Vagina (tissue), 2 donors: ENCODE data around the gene IMMP2L. TPM values are rescaled to one million over a fixed set of nuclear protein-coding genes. Genes with fewer than 3 reads are reported as not detected.

Source experiments
- DNase-seq, 2 donors: peaks; one replicate each; pipeline ENCODE4 v3.0.0-alpha.2; 2017; ENCODE audit errors: extremely low spot score in 2 of 2
- H3K27ac ChIP-seq: fragments of 200-600 bp; sonication (generic); one replicate; pipeline ENCODE4 v1.5.1; 2019
- H3K27me3 ChIP-seq: fragments of 200-600 bp; sonication (generic); one replicate; pipeline ENCODE4 v1.5.1; 2019
- H3K36me3 ChIP-seq, 2 donors: fragments of 200-600 bp; sonication (generic); one replicate each; pipeline ENCODE4 v1.5.1; 2017 to 2019
- H3K4me1 ChIP-seq: fragments of 200-600 bp; sonication (generic); one replicate; pipeline ENCODE4 v1.5.1; 2019
- H3K4me3 ChIP-seq, 2 donors: fragments of 200-600 bp; sonication (generic); 1 replicate in 1 of 2; 2 replicates in 1 of 2; pipeline ENCODE4 v1.5.1; 2016 to 2019
- H3K9me3 ChIP-seq: fragments of 200-600 bp; sonication (generic); one replicate; pipeline ENCODE4 v1.5.1; 2019
- CTCF ChIP-seq, 3 experiments: fragments of 450-650 bp in 2 of 3; fragments of 200-600 bp in 1 of 3; sonication (generic) in 1 of 3; IDR thresholded peaks; one replicate each; pipeline ENCODE4 v1.5.1; 2017 to 2019; ENCODE audit warnings: antibody characterized with exemption in 3 of 3, mild to moderate bottlenecking in 2 of 3, moderate library complexity in 2 of 3
- POLR2A ChIP-seq, 2 donors: fragments of 450-650 bp; IDR thresholded peaks; one replicate each; pipeline ENCODE4 v1.6.1; 2017; ENCODE audit warnings: antibody characterized with exemption in 2 of 2, mild to moderate bottlenecking in 2 of 2, moderate library complexity in 2 of 2
- POLR2AphosphoS5 ChIP-seq, 2 donors: sonication (generic); formaldehyde crosslinking; IDR thresholded peaks; one replicate each; pipeline ENCODE4 v1.9.0; 2017; ENCODE audit warnings: antibody characterized with exemption in 2 of 2, mild to moderate bottlenecking in 2 of 2, low read depth in 1 of 2; ENCODE audit not compliant: insufficient read depth in 1 of 2
- intact Hi-C: fragments of 100-400 bp; cut with DNase I; formaldehyde crosslinking; loops from one replicate; pipeline ENCODE4 v1.15.1; 2023
- total RNA-seq: library from RNA; depleted of rRNA; stranded (reverse); fragments of >200 nt; gene quantifications from one replicate; pipeline ENCODE4 v1.2.3, GENCODE V29; 2016

IMMP2L gene
- total RNA-seq, 1 donor from 2014 or later = 13.3 TPM

GRCh38 chr7:111517549-111517951, 44.7 kb downstream of the IMMP2L start:
- Histone ChIP-seq H3K27ac (no peak overlapping the region), H3K27me3 (no peaks in the 10 kb centered on the region), H3K4me1 (no peaks in the 10 kb centered on the region), H3K9me3 (peaks cover 3% of the 10 kb centered on the region), H3K4me3 (no peak overlapping the region), H3K36me3 (peaks cover 0 to 7% of the 10 kb centered on the region in 2 donors)
- no peak for TF ChIP-seq POLR2AphosphoS5 (IDR thresholded peaks at IDR 0.05; ENCODE audit: insufficient read depth in 1 of 2, low read depth in 1 of 2)
- no peak for TF ChIP-seq CTCF (IDR thresholded peaks at IDR 0.05)
- no peak for TF ChIP-seq POLR2A (IDR thresholded peaks at IDR 0.05)
- intact Hi-C loops = no loop called here
- no peak for DNase-seq

DNA sequence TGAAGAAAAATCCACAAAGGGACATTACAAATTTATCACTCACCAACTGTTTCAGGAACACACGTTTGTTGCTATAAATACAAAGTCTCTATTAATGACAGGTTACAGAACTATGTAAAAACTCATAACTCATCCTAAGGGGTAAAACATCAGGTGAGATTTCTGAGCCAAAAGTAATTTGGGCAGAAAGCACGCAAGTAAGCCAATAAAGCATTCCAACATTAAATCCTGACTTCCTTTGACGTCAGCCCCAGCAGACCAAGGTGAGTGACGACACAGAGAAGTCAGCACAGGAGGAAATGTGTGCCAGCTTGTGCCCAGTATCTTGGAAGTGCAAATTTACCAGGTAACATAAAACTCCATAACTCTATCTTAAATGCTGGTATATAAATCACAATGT, 45.7 kb downstream of the IMMP2L start:
- Histone ChIP-seq H3K27ac (no peak overlapping the region), H3K36me3 (no peaks in the 10 kb centered on the region), H3K9me3 (peaks cover 3% of the 10 kb centered on the region), H3K4me3 (no peak overlapping the region), H3K4me1 (no peaks in the 10 kb centered on the region), H3K27me3 (no peaks in the 10 kb centered on the region)
- no peak for TF ChIP-seq POLR2AphosphoS5 (IDR thresholded peaks at IDR 0.05; ENCODE audit: insufficient read depth in 1 of 2, low read depth in 1 of 2)
- TF ChIP-seq POLR2A (IDR thresholded peaks at IDR 0.05) = no peak
- TF ChIP-seq CTCF (IDR thresholded peaks at IDR 0.05) = no peak
- intact Hi-C loops = no loop called here
- no peak for DNase-seq

- Histone ChIP-seq H3K9me3 (no peaks in the 10 kb centered on the region), H3K4me1 (no peaks in the 10 kb centered on the region), H3K36me3 (no peaks in the 10 kb centered on the region), H3K27me3 (no peaks in the 10 kb centered on the region), H3K4me3 (no peak overlapping the region), H3K27ac (no peak overlapping the region)
- no peak for DNase-seq
- intact Hi-C loops = no loop called here
- no peak for TF ChIP-seq POLR2AphosphoS5 (IDR thresholded peaks at IDR 0.05; ENCODE audit: insufficient read depth in 1 of 2, low read depth in 1 of 2)
- no peak for TF ChIP-seq POLR2A (IDR thresholded peaks at IDR 0.05)
- no peak for TF ChIP-seq CTCF (IDR thresholded peaks at IDR 0.05)
Measured at GRCh38 chr7:111513566-111513965, 48.7 kb downstream of the IMMP2L start.

GRCh38 chr7:111511845-111512244, 50.4 kb downstream of the IMMP2L start:
- intact Hi-C loops = no loop called here
- TF ChIP-seq POLR2A (IDR thresholded peaks at IDR 0.05) (no peak), CTCF (IDR thresholded peaks at IDR 0.05) (no peak), POLR2AphosphoS5 (IDR thresholded peaks at IDR 0.05; ENCODE audit: insufficient read depth in 1 of 2, low read depth in 1 of 2) (no peak)
- no peaks in the 10 kb centered on the region for H3K27me3 ChIP-seq
- no peak overlapping the region for H3K4me3 ChIP-seq
- H3K9me3 ChIP-seq = no peaks in the 10 kb centered on the region
- H3K36me3 ChIP-seq = no peaks in the 10 kb centered on the region
- no peak for DNase-seq
- H3K4me1 ChIP-seq = no peaks in the 10 kb centered on the region
- H3K27ac ChIP-seq = no peak overlapping the region

DNA sequence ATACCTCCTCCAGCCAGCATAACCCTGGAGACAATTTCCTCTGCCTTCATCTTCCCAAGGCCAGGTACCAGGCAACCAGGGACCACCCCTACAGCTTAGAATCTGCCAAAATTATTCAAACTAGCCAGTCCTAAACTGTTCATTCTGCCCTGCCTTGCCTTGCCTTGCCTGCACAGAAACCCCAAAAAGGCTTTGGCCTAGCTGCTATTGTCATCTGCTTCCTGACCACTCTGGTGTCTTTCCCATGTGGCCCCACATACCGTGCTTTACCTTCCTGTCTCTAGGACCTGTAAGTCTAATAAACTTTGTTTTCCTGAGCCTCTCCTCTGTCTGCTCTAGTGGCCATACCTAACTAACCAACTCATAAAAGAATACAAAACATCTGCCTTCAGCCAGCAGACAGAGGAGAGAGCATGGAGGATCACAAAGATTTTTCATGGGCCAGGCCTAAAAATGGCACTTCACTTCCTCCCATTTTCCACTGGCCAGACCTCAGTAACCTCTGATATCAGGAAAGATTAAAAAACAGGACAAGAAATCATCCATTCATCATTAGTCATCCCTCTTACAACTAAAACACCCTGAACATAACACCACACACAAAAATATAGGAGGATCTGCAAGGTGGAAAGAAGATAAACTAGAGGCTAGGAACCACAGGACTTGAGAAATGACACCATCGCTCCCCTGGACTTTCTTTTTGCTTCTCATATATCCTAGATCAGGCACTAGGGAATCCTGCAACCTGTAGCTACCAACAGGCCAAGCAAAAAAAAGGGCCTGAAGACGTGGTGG, 51.5 kb downstream of the IMMP2L start:
- no peaks in the 10 kb centered on the region for H3K9me3 ChIP-seq
- no peak overlapping the region for H3K27ac ChIP-seq
- no peaks in the 10 kb centered on the region for H3K27me3 ChIP-seq
- no peaks in the 10 kb centered on the region for H3K36me3 ChIP-seq
- H3K4me3 ChIP-seq = no peak overlapping the region
- intact Hi-C loops = no loop called here
- DNase-seq = no peak
- TF ChIP-seq POLR2AphosphoS5 (IDR thresholded peaks at IDR 0.05; ENCODE audit: insufficient read depth in 1 of 2, low read depth in 1 of 2) = no peak
- no peaks in the 10 kb centered on the region for H3K4me1 ChIP-seq
